ENCODE results near the gene KRT23.

KRT23 gene

GRCh38 chr17:40910441-40910841 lies 27.0 kb downstream of the KRT23 start:
- DNase-seq (ENCODE audit: low read depth in 2 of 2): peak; percentile 73 to 79

- peak in 1 of 2 experiments; percentile 38 for DNase-seq (ENCODE audit: low read depth in 2 of 2)
These were observed 27.7 kb downstream of the KRT23 start for GRCh38 chr17:40909755-40910154.

- peak; percentile 94 to 95 for DNase-seq (ENCODE audit: low read depth in 2 of 2)
These were observed 28.1 kb downstream of the KRT23 start for GRCh38 chr17:40909351-40909750.

DNA sequence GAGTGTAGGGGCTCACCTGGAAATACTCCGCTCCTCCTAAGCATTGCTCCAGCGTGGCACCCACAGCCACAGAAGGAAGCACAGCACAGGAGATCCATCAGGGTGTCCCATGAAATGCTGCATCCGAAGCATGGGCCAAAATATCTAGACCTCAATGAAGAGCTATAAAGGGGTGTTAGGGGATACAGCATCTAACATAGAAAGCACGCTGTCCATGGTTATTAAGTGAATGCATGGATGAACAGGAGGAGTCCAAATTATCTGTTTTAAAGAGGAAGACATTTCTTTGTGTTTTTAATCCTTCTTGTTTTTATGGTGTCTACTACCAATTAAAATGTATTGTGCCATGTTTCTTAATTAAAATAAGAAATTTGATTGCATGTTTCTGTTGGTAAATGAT lies 30.8 kb downstream of the KRT23 start:
- no peak for DNase-seq (ENCODE audit: low read depth in 2 of 2)

DNA sequence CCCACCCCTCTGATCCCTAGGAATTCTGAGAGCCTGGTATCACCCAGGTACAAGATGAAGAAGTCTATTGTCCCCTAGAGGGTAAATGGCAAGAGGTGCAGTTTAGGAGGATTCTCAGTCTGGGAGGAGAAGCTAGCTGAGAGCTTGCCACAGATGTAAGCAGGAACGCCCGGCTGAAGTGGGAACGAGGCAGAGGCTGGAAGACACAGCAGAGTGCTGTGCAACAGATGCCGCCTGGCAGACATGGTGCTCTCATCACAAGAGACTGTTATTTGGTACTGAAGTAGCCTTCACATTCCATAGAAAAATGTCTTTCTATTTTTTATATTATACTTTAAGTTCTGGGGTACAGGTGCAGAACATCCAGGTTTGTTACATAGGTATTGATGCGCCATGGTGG lies 32.1 kb downstream of the KRT23 start:
- DNase-seq (ENCODE audit: low read depth in 2 of 2): no peak

DNA sequence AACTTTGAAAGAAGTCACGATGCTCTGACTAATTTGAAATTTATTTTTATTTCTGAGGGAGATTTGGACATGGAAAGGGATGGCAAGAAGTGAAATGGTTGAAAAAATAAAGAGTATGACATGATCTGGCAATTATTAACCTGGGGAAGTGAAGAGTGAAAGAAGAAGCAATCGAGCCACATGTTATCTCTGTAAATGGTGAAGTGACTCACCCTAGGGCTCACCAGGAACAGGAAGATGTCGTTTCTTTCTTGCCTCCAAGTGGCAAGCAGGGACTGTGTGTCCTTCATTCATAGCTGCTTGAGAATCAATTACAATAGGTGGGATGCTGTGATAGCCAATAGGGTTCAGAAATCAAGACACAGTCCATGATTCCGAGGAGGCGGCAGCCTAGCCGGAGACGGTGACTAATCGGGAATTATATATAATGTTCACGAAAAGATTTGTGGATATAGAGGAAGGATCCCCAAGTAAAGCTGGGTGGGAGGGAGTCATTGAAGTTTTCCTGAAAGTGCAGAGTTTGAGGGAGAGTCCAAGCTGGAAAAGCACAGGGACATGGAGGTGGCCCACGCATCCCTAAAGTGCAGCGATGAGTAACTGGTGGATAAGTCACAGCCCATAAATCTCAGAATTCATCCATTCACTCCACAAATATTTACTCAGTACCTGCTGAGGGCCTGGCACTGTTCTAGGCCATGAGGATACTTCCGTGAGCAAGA lies 34.2 kb downstream of the KRT23 start:
- DNase-seq (ENCODE audit: low read depth in 2 of 2): no peak

- DNase-seq (ENCODE audit: low read depth in 2 of 2): no peak
These were observed 34.9 kb downstream of the KRT23 start for GRCh38 chr17:40902498-40902897.

DNA sequence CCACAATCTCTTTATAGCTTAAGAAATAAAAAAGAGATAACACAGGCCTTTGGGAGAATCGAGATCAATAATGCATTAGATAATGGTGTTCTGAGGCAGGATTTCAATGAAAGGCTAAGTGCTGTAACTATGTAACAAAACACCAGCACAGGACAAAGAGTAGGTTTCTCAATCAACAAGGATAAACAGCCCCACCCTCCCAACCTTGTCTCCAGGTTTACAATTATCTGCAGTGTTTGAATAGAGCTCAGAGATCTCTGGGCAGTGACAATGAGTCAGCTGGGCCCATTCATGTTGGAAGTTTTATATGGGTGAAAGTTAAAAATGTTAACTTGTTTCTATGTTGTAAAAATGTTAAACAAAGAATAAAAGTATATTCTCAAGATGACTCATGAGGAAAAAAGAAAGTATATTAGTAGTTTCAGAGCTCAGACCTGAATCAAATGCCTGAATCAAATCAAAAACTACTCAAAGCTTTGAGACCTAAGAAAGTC lies 35.4 kb downstream of the KRT23 start:
- DNase-seq (ENCODE audit: low read depth in 2 of 2): no peak

DNA sequence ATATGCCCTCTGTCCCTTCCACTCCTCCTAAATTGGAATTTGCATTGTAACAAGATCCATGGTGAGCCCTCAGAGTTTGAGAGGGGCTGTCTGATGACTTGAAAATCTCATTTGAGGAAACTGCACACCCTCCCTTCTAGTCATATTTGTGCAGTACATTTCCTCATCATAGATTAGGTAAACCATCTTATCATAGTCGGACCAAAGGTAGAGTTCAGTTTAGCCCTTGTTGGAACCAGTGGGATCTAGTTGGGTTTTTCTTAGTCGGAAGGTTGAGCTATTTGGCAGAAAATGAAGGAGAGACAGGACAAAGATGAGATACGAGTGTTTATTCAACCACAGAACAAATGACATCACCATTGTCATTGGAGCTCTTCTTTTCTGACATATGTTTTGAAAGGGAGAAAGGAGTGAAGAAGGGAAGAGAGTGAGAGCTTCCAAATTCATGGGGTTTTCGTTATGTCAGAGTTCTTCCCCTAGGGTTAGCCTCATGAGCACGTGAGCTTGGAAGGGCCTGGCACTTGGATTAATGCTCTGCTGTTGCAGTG lies 36.6 kb downstream of the KRT23 start:
- DNase-seq (ENCODE audit: low read depth in 2 of 2): no peak

DNA sequence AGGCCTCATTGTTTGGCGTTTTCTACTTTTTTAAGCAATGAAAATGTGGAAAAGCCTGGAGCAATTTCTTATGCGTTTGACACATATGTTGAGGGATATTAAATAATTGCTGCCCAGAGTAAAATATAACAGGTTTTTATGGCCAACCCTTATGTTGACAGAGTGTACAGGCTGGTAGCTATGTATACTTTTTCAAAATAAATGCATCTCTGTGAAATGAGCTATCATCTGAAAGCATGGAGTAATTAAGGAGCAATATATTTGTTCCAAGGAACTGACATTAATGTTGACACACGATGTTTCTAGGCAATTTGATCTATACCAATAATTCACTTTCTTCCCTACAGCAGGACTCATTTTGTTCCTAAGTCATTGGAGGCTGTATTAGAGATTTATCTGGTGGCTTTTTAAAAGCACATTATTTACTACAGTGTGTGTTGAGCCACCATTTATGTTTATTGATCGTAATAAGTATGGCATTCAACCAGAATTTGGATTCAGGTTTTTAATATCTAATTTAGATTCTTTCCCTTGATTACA lies 40.5 kb downstream of the KRT23 start:
- no peak for DNase-seq (ENCODE audit: low read depth in 2 of 2)

GRCh38 chr17:40895106-40895730 lies 42.2 kb downstream of the KRT23 start:
- no peak for DNase-seq (ENCODE audit: low read depth in 2 of 2)

DNA sequence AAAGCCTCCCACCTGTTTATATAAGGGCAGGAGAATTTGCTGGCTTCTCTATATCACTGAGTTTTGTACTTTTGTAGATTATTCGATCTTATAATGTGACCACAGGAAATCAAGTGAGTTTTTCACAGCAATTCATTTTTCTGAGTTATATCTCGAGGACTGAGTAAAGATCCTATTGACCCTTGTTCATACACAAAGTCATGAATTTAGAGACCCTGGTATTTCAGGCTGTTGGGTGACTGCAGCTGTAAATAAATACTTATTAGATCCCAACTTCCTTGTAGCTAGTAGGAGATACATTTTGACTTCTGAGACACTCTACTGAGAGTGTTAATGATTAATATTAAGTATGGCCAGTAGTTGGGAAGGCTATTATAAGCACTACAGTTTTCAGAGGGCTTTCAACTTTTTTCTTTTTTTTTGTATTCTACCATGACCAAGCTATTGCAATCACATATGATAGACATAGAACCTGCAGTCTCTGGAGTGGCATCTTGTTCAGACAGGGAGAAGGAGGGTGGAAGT lies 49.2 kb downstream of the KRT23 start:
- DNase-seq (ENCODE audit: low read depth in 2 of 2): no peak

- no peak for DNase-seq (ENCODE audit: low read depth in 2 of 2)
These were observed 51.4 kb downstream of the KRT23 start for GRCh38 chr17:40886090-40886489.

- DNase-seq (ENCODE audit: low read depth in 2 of 2): no peak
These were observed 52.5 kb downstream of the KRT23 start, which contains the start of gene KRT20 for GRCh38 chr17:40884708-40885512. Gene KRT20 (minus strand): TSS chr17:40885242. CDS start chr17:40885185, 57 bp downstream.

- DNase-seq (ENCODE audit: low read depth in 2 of 2): no peak
These were observed 53.7 kb downstream of the KRT23 start for GRCh38 chr17:40883626-40884334.

GRCh38 chr17:40883031-40883430 lies 54.4 kb downstream of the KRT23 start:
- no peak for DNase-seq (ENCODE audit: low read depth in 2 of 2)

GRCh38 chr17:40879026-40879425 lies 58.4 kb downstream of the KRT23 start:
- no peak for DNase-seq (ENCODE audit: low read depth in 2 of 2)

DNA sequence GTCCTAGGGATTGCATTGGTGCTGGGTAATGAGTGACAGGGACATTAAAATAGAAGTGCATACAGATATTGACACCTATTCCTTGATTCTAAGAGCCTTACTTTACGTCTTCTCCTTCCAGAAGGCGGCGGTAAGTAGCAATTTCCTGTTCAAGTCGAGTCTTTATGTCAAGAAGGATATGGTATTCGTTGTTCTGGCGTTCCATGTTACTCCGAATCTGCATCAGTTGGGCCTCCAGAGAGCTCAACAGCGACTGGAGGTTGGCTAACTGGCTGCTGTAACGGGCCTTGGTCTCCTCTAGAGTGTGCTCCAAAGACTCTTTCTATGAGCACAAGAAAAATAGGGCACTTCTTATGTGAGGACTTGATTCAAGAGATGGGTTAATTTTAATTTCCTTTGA lies 59.4 kb downstream of the KRT23 start:
- DNase-seq (ENCODE audit: low read depth in 2 of 2): no peak

GRCh38 chr17:40873801-40874200 lies 63.6 kb downstream of the KRT23 start:
- no peak for DNase-seq (ENCODE audit: low read depth in 2 of 2)

GRCh38 chr17:40873255-40873654 lies 64.2 kb downstream of the KRT23 start:
- no peak for DNase-seq (ENCODE audit: low read depth in 2 of 2)
